CD14-positive monocyte (primary cell): ENCODE data around the gene RAB37. TPM values are rescaled to one million over a fixed set of nuclear protein-coding genes. Genes with fewer than 3 reads are reported as not detected.

ENCODE experiments used
- DNase-seq, 3 donors: peaks; one replicate each; pipeline ENCODE4 v3.0.0-alpha.2; 2011 to 2022
- H2AFZ ChIP-seq: 2 replicates; pipeline ENCODE4 v1.6.0; 2012; ENCODE audit warnings: mild to moderate bottlenecking, low read depth, low read length, inconsistent platforms; ENCODE audit not compliant: insufficient read depth, poor library complexity, severe bottlenecking
- H3K27ac ChIP-seq, 2 donors: 1 replicate in 1 of 2; 2 replicates in 1 of 2; pipeline ENCODE4 v1.5.1; 2012 to 2013; ENCODE audit warnings: low read length in 2 of 2, control low read depth in 1 of 2, inconsistent platforms in 1 of 2, low read depth in 1 of 2, mild to moderate bottlenecking in 1 of 2
- H3K27me3 ChIP-seq, 2 donors: one replicate each; pipeline versions ENCODE4 v1.6.0 to v1.6.1; 2011 to 2013; ENCODE audit warnings: low read length in 2 of 2; ENCODE audit not compliant: control insufficient read depth in 2 of 2, insufficient read depth in 2 of 2
- H3K36me3 ChIP-seq, 2 donors: replicated peaks in 1 of 2; 1 replicate in 1 of 2; 2 replicates in 1 of 2; pipeline versions ENCODE4 v1.5.1 to v1.6.1; 2012 to 2013; ENCODE audit warnings: low read length in 2 of 2, control low read depth in 1 of 2, inconsistent platforms in 1 of 2, mild to moderate bottlenecking in 1 of 2; ENCODE audit not compliant: insufficient read depth in 2 of 2, control insufficient read depth in 1 of 2
- H3K4me1 ChIP-seq, 2 donors: 1 replicate in 1 of 2; 2 replicates in 1 of 2; pipeline versions ENCODE4 v1.5.1 to v1.6.1; 2012 to 2013; ENCODE audit warnings: low read length in 2 of 2, control low read depth in 1 of 2, inconsistent platforms in 1 of 2, mild to moderate bottlenecking in 1 of 2, moderate library complexity in 1 of 2; ENCODE audit not compliant: insufficient read depth in 2 of 2, control insufficient read depth in 1 of 2
- H3K4me2 ChIP-seq: replicated peaks from 2 replicates; pipeline ENCODE3; 2012; ENCODE audit warnings: low read length, moderate library complexity, mild to moderate bottlenecking; ENCODE audit not compliant: poor library complexity, severe bottlenecking; ENCODE audit errors: extremely low read depth
- H3K4me3 ChIP-seq, 3 experiments: fragments of 200-600 bp in 1 of 3; sonication (generic) in 1 of 3; replicated peaks in 1 of 3; 1 replicate in 2 of 3; 2 replicates in 1 of 3; pipeline ENCODE4 v1.5.1; 2011 to 2013; ENCODE audit warnings: low read length in 3 of 3, mild to moderate bottlenecking in 3 of 3, control low read depth in 2 of 3, low read depth in 2 of 3, inconsistent platforms in 1 of 3, moderate library complexity in 1 of 3
- H3K79me2 ChIP-seq: 2 replicates; pipeline ENCODE4 v1.6.0; 2012; ENCODE audit warnings: mild to moderate bottlenecking, control low read depth, inconsistent platforms, low read length, moderate library complexity; ENCODE audit not compliant: insufficient read depth
- H3K9ac ChIP-seq: 2 replicates; pipeline ENCODE4 v1.6.0; 2017; ENCODE audit warnings: low read length, mild to moderate bottlenecking; ENCODE audit not compliant: insufficient read depth, poor library complexity, severe bottlenecking
- H3K9me3 ChIP-seq, 2 donors: replicated peaks in 1 of 2; 1 replicate in 1 of 2; 2 replicates in 1 of 2; pipeline versions ENCODE4 v1.5.1 to v1.6.1; 2012 to 2013; ENCODE audit warnings: low read length in 2 of 2, control low read depth in 1 of 2; ENCODE audit not compliant: control insufficient read depth in 1 of 2, insufficient read depth in 1 of 2
- H4K20me1 ChIP-seq: 2 replicates; pipeline ENCODE4 v1.6.0; 2012; ENCODE audit warnings: mild to moderate bottlenecking, low read length, control low read depth, moderate library complexity; ENCODE audit not compliant: insufficient read depth
- H3K27ac Mint-ChIP-seq, 7 donors: one replicate each; pipeline ENCODE4 v1.8.0; 2020; ENCODE audit warnings: mild to moderate bottlenecking in 7 of 7, mixed read lengths in 7 of 7, moderate library complexity in 6 of 7, inconsistent platforms in 2 of 7
- H3K27me3 Mint-ChIP-seq, 3 donors: one replicate each; pipeline ENCODE4 v1.8.0; 2021 to 2022; ENCODE audit warnings: low read depth in 3 of 3, mild to moderate bottlenecking in 3 of 3, mixed read lengths in 3 of 3, moderate library complexity in 3 of 3, inconsistent platforms in 1 of 3
- H3K36me3 Mint-ChIP-seq, 2 donors: one replicate each; pipeline ENCODE4 v1.8.0; 2020; ENCODE audit warnings: mixed read lengths in 2 of 2, inconsistent platforms in 1 of 2, mild to moderate bottlenecking in 1 of 2
- H3K4me1 Mint-ChIP-seq: one replicate; pipeline ENCODE4 v1.8.0; 2020; ENCODE audit warnings: mild to moderate bottlenecking, mixed read lengths
- H3K4me3 Mint-ChIP-seq, 2 donors: one replicate each; pipeline ENCODE4 v1.8.0; 2020; ENCODE audit warnings: mild to moderate bottlenecking in 2 of 2, mixed read lengths in 2 of 2, moderate library complexity in 1 of 2
- H3K9me3 Mint-ChIP-seq, 7 donors: one replicate each; pipeline ENCODE4 v1.8.0; 2020 to 2022; ENCODE audit warnings: mixed read lengths in 7 of 7, mild to moderate bottlenecking in 6 of 7, moderate library complexity in 6 of 7, inconsistent platforms in 2 of 7
- WGBS: methylation state at CpG from one replicate; pipeline ENCODE4 v1.1.5; 2013; ENCODE audit warnings: missing lambda C conversion rate; ENCODE audit not compliant: insufficient coverage; 5-methylcytosine and 5-hydroxymethylcytosine counted together
- intact Hi-C, 2 donors: fragments of 100-400 bp; cut with micrococcal nuclease; formaldehyde crosslinking; loops; one replicate each; pipeline versions ENCODE4 v1.15.0 to v1.15.1; 2023
- polyA minus RNA-seq: library from RNA; depleted of rRNA, polyadenylated mRNA; stranded (reverse); fragments of >200 nt; gene quantifications from 2 replicates; pipeline ENCODE4 v1.2.3, GENCODE V29; 2012
- polyA plus RNA-seq, 3 donors: library from polyadenylated mRNA; depleted of rRNA in 1 of 3; unstranded in 2 of 3; stranded (reverse) in 1 of 3; fragments of 300-500 nt in 2 of 3; fragments of >200 nt in 1 of 3; fragmentation: Illumina TruSeq in 2 of 3; gene quantifications; 1 replicate in 2 of 3; 2 replicates in 1 of 3; pipeline ENCODE4 v1.2.3, GENCODE V29; 2012 to 2021
- total RNA-seq, 12 experiments: library from RNA in 1 of 12; stranded (reverse) in 1 of 12; fragments of 120-200 nt in 1 of 12; gene quantifications; one replicate each; pipeline ENCODE4 v1.2.4 and lab custom pipeline; 2013 to 2026; ENCODE audit warnings: mixed read lengths in 6 of 12, inconsistent platforms in 1 of 12
- TF ChIP-seq, protein P1 (sequence below): fragments of 200-600 bp; IDR thresholded peaks from one replicate; pipeline ENCODE4 v1.8.0; 2022; ENCODE audit warnings: antibody characterized with exemption, mild to moderate bottlenecking

The RAB37 gene
- 24.4 TPM for total RNA-seq (2013)
- 10 to 100 TPM; 26.8 to 40.9 (median 33.1) TPM for polyA plus RNA-seq
- 7.9 and 12.5 TPM in 2 replicates for polyA minus RNA-seq
- total RNA-seq (lab: John Stamatoyannopoulos, UW), result 1.3 to 33.8 (median 25.6) reads per million in 11 experiments

GRCh38 chr17:74736513-74737298 lies at the start of gene RAB37:
RAB37 (plus strand) TSS chr17:74737256; CDS start chr17:74737273, 17 bp downstream.
- Mint-ChIP-seq H3K4me1 (peaks cover 62% of the 10 kb centered on the region), H3K36me3 (peaks cover 2 to 3% of the 10 kb centered on the region in 2 donors), H3K4me3 (peak within 1 kb of the TSS; percentile 86 to 93), H3K9me3 (peaks cover 0 to 1% (median 0%) of the 10 kb centered on the region in 7 donors), H3K27me3 (peaks cover 0 to 6% (median 0%) of the 10 kb centered on the region in 3 donors), H3K27ac (peak within 1 kb of the TSS; percentile 84 to 94 (median 91))
- H3K9me3 ChIP-seq, result no peaks in the 10 kb centered on the region
- H3K9ac ChIP-seq, result peak within 1 kb of the TSS; percentile 71
- peak within 1 kb of the TSS; percentile 99 for H3K4me2 ChIP-seq
- H2AFZ ChIP-seq, result peak within 1 kb of the TSS; percentile 82
- TF ChIP-seq, protein P1, sequence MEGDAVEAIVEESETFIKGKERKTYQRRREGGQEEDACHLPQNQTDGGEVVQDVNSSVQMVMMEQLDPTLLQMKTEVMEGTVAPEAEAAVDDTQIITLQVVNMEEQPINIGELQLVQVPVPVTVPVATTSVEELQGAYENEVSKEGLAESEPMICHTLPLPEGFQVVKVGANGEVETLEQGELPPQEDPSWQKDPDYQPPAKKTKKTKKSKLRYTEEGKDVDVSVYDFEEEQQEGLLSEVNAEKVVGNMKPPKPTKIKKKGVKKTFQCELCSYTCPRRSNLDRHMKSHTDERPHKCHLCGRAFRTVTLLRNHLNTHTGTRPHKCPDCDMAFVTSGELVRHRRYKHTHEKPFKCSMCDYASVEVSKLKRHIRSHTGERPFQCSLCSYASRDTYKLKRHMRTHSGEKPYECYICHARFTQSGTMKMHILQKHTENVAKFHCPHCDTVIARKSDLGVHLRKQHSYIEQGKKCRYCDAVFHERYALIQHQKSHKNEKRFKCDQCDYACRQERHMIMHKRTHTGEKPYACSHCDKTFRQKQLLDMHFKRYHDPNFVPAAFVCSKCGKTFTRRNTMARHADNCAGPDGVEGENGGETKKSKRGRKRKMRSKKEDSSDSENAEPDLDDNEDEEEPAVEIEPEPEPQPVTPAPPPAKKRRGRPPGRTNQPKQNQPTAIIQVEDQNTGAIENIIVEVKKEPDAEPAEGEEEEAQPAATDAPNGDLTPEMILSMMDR, result peak; percentile 67
- H3K36me3 ChIP-seq, result no peaks in the 10 kb centered on the region
- peak within 1 kb of the TSS; percentile 41 to 75 for H3K27ac ChIP-seq
- WGBS, result under 1% methylated on average over 64 of the region's 67 CpGs
- intact Hi-C loops, result loop anchor here (1.0 to 10.0 kb wide), 6 partner anchors 14 to 362 kb away; partner anchors contain the start of gene CD300H (in 1 of the 2)
- no peaks in the 10 kb centered on the region for H4K20me1 ChIP-seq
- H3K27me3 ChIP-seq, result no peaks in the 10 kb centered on the region
- H3K4me3 ChIP-seq, result peak within 1 kb of the TSS; percentile 46 to 89 (median 55)
- peak; percentile 73 to 83 (median 76) for DNase-seq
- peaks cover 40% of the 10 kb centered on the region for H3K79me2 ChIP-seq
- H3K4me1 ChIP-seq, result peaks cover 55 to 73% of the 10 kb centered on the region in 2 donors

DNA sequence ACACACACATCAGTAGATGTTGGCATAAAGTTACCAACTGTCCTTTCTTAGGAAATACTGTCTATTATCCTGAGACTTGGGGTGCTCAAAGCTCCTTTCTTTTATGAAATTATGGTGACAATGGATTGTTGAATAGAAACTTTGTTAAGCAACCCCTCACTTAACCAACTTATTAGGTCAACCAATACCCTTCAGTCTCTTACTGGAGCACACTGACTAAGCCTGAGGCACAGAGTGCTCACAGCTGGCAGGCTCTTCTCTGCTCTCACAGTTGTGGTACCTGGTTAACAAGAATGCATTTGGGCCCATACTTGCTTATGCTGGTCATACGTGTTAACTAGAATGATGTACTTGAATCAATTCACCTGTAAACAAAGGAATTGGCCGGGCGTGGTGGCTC lies 49.2 kb upstream of the RAB37 start:
- Histone ChIP-seq H3K27me3 (no peaks in the 10 kb centered on the region), H4K20me1 (no peaks in the 10 kb centered on the region), H3K4me2 (peak overlapping the region; percentile 65), H3K9me3 (no peaks in the 10 kb centered on the region), H3K79me2 (peaks cover 8% of the 10 kb centered on the region), H2AFZ (no peak overlapping the region), H3K4me3 (peak overlapping the region in 1 of 3 experiments; percentile 56), H3K27ac (peak overlapping the region; percentile 92 to 98), H3K9ac (no peak overlapping the region), H3K4me1 (peaks cover 77 to 88% of the 10 kb centered on the region in 2 donors), H3K36me3 (peaks cover 0 to 8% of the 10 kb centered on the region in 2 donors)
- Mint-ChIP-seq H3K27ac (peak overlapping the region; percentile 95 to 98 (median 97)), H3K36me3 (peaks cover 13 to 21% of the 10 kb centered on the region in 2 donors), H3K27me3 (peaks cover 0 to 5% (median 4%) of the 10 kb centered on the region in 3 donors), H3K4me3 (no peak overlapping the region), H3K9me3 (peaks cover 0 to 4% (median 0%) of the 10 kb centered on the region in 7 donors), H3K4me1 (peaks cover 85% of the 10 kb centered on the region)
- TF ChIP-seq, protein P1, result no peak
- peak in 1 of 3 donors; percentile 47 for DNase-seq
- 33% methylated on average over 1 of the region's 3 CpGs for WGBS
- intact Hi-C loops, result no loop called here
